ENCODE data around the gene B3GNT5. TPM values are rescaled to one million over a fixed set of nuclear protein-coding genes. Genes with fewer than 3 reads are reported as not detected.
"Not testable (repeated sequence)": the region's sequence is repeated elsewhere in the genome, so short reads cannot be mapped to it uniquely, and the experiment has no call there.

Gene B3GNT5
- total and polyA plus RNA-seq, 2 donors (not counting 1 experiment from before 2014, with no cell fraction given) = 0.07 to 0.37 TPM

GRCh38 chr3:183229178-183229577, 23.9 kb upstream of the B3GNT5 start:
- peaks cover 24% of the 10 kb centered on the region for H3K27me3 Mint-ChIP-seq
- no peaks in the 10 kb centered on the region for H3K36me3 ChIP-seq (replicated peaks in 1 of 2; ENCODE audit: control extremely low read depth in 1 of 2, control insufficient read depth in 1 of 2, extremely low read depth in 1 of 2, insufficient read depth in 2 of 2, low read length in 1 of 2)
- H3K4me1 ChIP-seq (ENCODE audit: control insufficient read depth in 2 of 2, insufficient read depth in 2 of 2, low read length in 2 of 2) = no peaks in the 10 kb centered on the region
- no peaks in the 10 kb centered on the region for H4K20me1 ChIP-seq (ENCODE audit: control insufficient read depth, insufficient read depth, low read length, poor library complexity, severe bottlenecking)
- no peak overlapping the region for H3K4me2 ChIP-seq (replicated peaks; ENCODE audit: low read depth, low read length, poor library complexity, severe bottlenecking)
- TF ChIP-seq CTCF (IDR thresholded peaks at IDR 0.05) = no peak
- TF ChIP-seq EZH2 (IDR thresholded peaks at IDR 0.05; ENCODE audit: borderline replicate concordance, insufficient read depth, low read depth, low read length, poor library complexity, severe bottlenecking) = no peak
- no peak overlapping the region for H2AFZ ChIP-seq (ENCODE audit: insufficient read depth, low read depth, low read length, poor library complexity, severe bottlenecking)
- no peaks in the 10 kb centered on the region for H3K79me2 ChIP-seq (ENCODE audit: control insufficient read depth, insufficient read depth, low read length)
- 80% methylated on average over 1 of the region's 1 CpG for WGBS (ENCODE audit: insufficient coverage)
- H3K9me3 ChIP-seq (ENCODE audit: control extremely low read depth in 1 of 3, control insufficient read depth in 2 of 3, insufficient read depth in 1 of 3, low read length in 2 of 3) = no peaks in the 10 kb centered on the region
- no peak for DNase-seq
- peaks cover 0 to 3% (median under 1%) of the 10 kb centered on the region in 4 experiments for H3K27me3 ChIP-seq (replicated peaks in 1 of 4; ENCODE audit: control extremely low read depth in 1 of 4, control insufficient read depth in 3 of 4, insufficient read depth in 4 of 4, low read length in 3 of 4)
- H3K27ac ChIP-seq (ENCODE audit: low read length in 2 of 2) = no peak overlapping the region
- no peak overlapping the region for H3K9ac ChIP-seq (ENCODE audit: low read length)
- no peaks in the 10 kb centered on the region for H3K9me3 Mint-ChIP-seq (ENCODE audit: insufficient read depth)
- ChIA-PET POLR2A (no interaction called here), CTCF (no interaction called here)
- no peak for ATAC-seq (ENCODE audit: low read depth)
- intact Hi-C loops (cut with micrococcal nuclease) = no loop called here
- no peak overlapping the region for H3K4me3 ChIP-seq (ENCODE audit: control extremely low read depth in 1 of 5, extremely low read depth in 1 of 5, insufficient read depth in 1 of 5, low read depth in 2 of 5, low read length in 4 of 5)
- H3K4me1 Mint-ChIP-seq = no peaks in the 10 kb centered on the region
- H3K4me3 Mint-ChIP-seq = no peak overlapping the region
- H3K27ac Mint-ChIP-seq = no peak overlapping the region

- CTCF ChIA-PET; H3K27me3 ChIP-seq (replicated peaks in 1 of 4; ENCODE audit: control extremely low read depth in 1 of 4, control insufficient read depth in 3 of 4, insufficient read depth in 4 of 4, low read length in 3 of 4); ATAC-seq (ENCODE audit: low read depth); H3K9me3 Mint-ChIP-seq (ENCODE audit: insufficient read depth); H3K27ac Mint-ChIP-seq; DNase-seq; H3K36me3 ChIP-seq (replicated peaks in 1 of 2; ENCODE audit: control extremely low read depth in 1 of 2, control insufficient read depth in 1 of 2, extremely low read depth in 1 of 2, insufficient read depth in 2 of 2, low read length in 1 of 2); H2AFZ ChIP-seq (ENCODE audit: insufficient read depth, low read depth, low read length, poor library complexity, severe bottlenecking); H3K4me3 ChIP-seq (ENCODE audit: control extremely low read depth in 1 of 5, extremely low read depth in 1 of 5, insufficient read depth in 1 of 5, low read depth in 2 of 5, low read length in 4 of 5); H3K9me3 ChIP-seq (ENCODE audit: control extremely low read depth in 1 of 3, control insufficient read depth in 2 of 3, insufficient read depth in 1 of 3, low read length in 2 of 3); H4K20me1 ChIP-seq (ENCODE audit: control insufficient read depth, insufficient read depth, low read length, poor library complexity, severe bottlenecking); H3K4me1 ChIP-seq (ENCODE audit: control insufficient read depth in 2 of 2, insufficient read depth in 2 of 2, low read length in 2 of 2); intact Hi-C loops (cut with micrococcal nuclease); H3K9ac ChIP-seq (ENCODE audit: low read length); H3K27ac ChIP-seq (ENCODE audit: low read length in 2 of 2); H3K4me1 Mint-ChIP-seq; H3K4me2 ChIP-seq (replicated peaks; ENCODE audit: low read depth, low read length, poor library complexity, severe bottlenecking); POLR2A ChIA-PET; H3K4me3 Mint-ChIP-seq; H3K79me2 ChIP-seq (ENCODE audit: control insufficient read depth, insufficient read depth, low read length): not testable (repeated sequence)
- H3K27me3 Mint-ChIP-seq = peaks cover 16% of the 10 kb centered on the region
- 100% methylated on average over 1 of the region's 8 CpGs for WGBS (ENCODE audit: insufficient coverage)
Measured at GRCh38 chr3:183230251-183230650, 22.8 kb upstream of the B3GNT5 start.

All from B cell (primary cell).